ENCODE data around the gene USP9X.
"Not testable (repeated sequence)": the region's sequence is repeated elsewhere in the genome, so short reads cannot be mapped to it uniquely, and the experiment has no call there.

USP9X gene, protein sequence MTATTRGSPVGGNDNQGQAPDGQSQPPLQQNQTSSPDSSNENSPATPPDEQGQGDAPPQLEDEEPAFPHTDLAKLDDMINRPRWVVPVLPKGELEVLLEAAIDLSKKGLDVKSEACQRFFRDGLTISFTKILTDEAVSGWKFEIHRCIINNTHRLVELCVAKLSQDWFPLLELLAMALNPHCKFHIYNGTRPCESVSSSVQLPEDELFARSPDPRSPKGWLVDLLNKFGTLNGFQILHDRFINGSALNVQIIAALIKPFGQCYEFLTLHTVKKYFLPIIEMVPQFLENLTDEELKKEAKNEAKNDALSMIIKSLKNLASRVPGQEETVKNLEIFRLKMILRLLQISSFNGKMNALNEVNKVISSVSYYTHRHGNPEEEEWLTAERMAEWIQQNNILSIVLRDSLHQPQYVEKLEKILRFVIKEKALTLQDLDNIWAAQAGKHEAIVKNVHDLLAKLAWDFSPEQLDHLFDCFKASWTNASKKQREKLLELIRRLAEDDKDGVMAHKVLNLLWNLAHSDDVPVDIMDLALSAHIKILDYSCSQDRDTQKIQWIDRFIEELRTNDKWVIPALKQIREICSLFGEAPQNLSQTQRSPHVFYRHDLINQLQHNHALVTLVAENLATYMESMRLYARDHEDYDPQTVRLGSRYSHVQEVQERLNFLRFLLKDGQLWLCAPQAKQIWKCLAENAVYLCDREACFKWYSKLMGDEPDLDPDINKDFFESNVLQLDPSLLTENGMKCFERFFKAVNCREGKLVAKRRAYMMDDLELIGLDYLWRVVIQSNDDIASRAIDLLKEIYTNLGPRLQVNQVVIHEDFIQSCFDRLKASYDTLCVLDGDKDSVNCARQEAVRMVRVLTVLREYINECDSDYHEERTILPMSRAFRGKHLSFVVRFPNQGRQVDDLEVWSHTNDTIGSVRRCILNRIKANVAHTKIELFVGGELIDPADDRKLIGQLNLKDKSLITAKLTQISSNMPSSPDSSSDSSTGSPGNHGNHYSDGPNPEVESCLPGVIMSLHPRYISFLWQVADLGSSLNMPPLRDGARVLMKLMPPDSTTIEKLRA (N-terminal part only)

GRCh38 chrX:41084893-41085511, at the start of gene USP9X:
USP9X (plus strand) TSS chrX:41085445; CDS start chrX:41123629, 38,184 bp downstream.
- peak within 1 kb of the TSS; percentile 85 for H3K4me3 ChIP-seq (ENCODE audit: low read length)
- no peak for TF ChIP-seq ZNF274 (IDR thresholded peaks at IDR 0.05; ENCODE audit: low read depth, low read length)

DNA sequence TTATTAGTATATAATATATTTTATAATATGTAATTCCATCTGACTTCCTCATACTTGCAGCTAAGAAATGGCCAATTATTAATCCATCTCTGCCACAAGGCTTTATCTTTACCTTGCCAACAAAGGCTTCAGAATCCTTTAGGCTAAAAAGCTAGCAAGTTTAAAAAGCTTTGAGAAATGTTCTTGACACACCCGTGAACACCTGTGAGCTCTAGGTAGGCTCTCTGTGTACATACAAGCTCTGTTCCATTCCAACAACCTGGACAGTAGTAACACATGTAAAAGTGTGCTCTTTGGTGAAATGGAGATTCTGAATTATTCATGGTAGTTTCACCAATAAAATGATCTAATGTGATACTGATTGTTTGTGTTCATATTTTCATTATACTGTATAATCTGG, 49.7 kb upstream of the USP9X start:
- TF ChIP-seq ZNF274 (IDR thresholded peaks at IDR 0.05; ENCODE audit: low read depth, low read length): no peak
- H3K4me3 ChIP-seq (ENCODE audit: low read length): no peak overlapping the region

- H3K4me3 ChIP-seq (ENCODE audit: low read length): no peak overlapping the region
- TF ChIP-seq ZNF274 (IDR thresholded peaks at IDR 0.05; ENCODE audit: low read depth, low read length): no peak
These were observed 48.4 kb upstream of the USP9X start for GRCh38 chrX:41036668-41037326.

DNA sequence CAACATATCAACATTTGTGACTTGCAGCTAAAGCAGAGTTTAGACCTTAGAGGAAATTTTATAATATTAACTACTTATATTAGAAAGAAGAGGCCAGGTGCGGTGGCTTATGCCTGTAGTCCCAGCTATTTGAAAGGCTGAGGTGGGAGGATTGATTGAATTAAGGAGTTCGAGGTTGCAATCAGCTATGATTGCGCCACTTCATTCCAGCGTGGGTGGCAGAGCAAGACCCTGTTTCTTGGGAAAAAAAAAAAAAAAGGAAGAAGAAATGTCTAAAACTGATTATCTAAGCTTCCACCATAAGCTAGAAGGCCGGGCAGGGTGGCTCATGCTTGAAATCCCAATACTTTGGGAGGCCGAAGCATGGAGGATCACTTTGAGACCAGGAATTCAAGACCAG, 42.0 kb upstream of the USP9X start:
- no peak for TF ChIP-seq ZNF274 (IDR thresholded peaks at IDR 0.05; ENCODE audit: low read depth, low read length)
- no peak overlapping the region for H3K4me3 ChIP-seq (ENCODE audit: low read length)

DNA sequence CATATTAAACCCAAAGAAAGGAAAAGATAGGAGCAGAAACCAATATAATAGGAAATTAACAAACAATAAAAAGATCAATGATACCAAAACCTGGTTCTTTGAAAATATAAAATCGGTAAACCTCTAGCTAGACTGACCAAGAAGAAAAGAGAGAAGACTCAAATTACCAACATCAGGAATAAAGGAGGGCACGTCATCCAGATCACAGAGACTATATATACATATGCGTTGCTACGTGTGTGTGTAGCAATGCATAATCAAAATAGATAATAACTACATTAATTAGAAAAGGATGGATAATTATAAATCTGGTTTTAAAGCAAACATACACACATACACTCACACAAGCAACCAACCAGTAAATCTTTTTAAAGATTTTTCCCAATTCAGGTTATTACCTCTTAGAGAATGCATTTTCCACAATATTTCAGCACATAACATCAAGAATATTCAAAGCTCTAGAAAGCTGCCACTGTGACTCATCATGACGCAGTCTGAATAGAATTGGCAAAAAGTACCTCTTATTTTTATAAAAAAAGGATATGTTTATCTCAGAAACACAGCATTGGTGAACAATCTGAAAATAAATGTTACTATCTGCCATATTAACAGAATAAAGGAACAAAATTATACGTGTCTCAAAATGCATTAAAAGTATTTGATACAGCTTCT, 41.4 kb upstream of the USP9X start:
- no peak overlapping the region for H3K4me3 ChIP-seq (ENCODE audit: low read length)
- TF ChIP-seq ZNF274 (IDR thresholded peaks at IDR 0.05; ENCODE audit: low read depth, low read length): no peak

GRCh38 chrX:41045960-41046567, 39.2 kb upstream of the USP9X start:
- no peak for TF ChIP-seq ZNF274 (IDR thresholded peaks at IDR 0.05; ENCODE audit: low read depth, low read length)

GRCh38 chrX:41047878-41048534, 37.2 kb upstream of the USP9X start:
- TF ChIP-seq ZNF274 (IDR thresholded peaks at IDR 0.05; ENCODE audit: low read depth, low read length): no peak
- H3K4me3 ChIP-seq (ENCODE audit: low read length): no peak overlapping the region

More at GRCh38 chrX:41045960-41046567, 39.2 kb upstream of the USP9X start:
- H3K4me3 ChIP-seq (ENCODE audit: low read length): no peak overlapping the region

DNA sequence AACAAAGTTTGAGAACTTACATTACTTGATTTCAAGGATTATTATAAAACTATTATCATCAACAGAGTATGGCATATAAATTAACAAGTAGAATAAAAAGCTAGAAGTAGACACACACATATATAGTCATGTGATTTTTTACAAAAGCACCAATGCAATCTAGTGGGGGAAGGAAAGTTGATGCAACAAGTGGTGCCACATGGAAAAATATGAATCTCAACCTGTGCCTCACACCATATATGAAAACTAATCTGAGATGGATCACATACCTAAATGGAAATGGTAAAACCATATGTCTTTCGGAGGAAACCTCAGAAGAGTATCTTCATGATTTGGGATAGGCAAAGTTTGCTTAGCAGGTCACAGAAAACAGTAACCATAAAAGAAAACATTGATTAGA, 34.9 kb upstream of the USP9X start:
- no peak overlapping the region for H3K4me3 ChIP-seq (ENCODE audit: low read length)
- no peak for TF ChIP-seq ZNF274 (IDR thresholded peaks at IDR 0.05; ENCODE audit: low read depth, low read length)

DNA sequence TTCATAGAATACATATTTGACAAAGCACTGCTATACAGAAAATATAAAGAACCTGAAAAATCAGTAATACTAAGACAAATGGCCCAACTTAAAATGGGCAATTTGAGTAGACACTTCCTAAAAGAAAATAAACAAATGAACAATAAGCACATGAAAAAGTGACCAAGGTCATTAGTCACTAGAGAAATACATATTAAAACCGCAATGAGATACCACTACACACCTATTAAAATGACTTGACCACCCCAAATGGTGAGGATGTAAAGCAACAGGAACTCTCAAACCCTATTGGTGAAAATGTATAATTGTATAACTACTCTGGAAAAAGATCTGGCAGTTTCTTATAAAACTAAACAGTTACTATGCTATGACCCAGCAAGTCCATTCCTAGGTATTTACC, 34.0 kb upstream of the USP9X start:
- TF ChIP-seq ZNF274 (IDR thresholded peaks at IDR 0.05; ENCODE audit: low read depth, low read length): no peak
- no peak overlapping the region for H3K4me3 ChIP-seq (ENCODE audit: low read length)

DNA sequence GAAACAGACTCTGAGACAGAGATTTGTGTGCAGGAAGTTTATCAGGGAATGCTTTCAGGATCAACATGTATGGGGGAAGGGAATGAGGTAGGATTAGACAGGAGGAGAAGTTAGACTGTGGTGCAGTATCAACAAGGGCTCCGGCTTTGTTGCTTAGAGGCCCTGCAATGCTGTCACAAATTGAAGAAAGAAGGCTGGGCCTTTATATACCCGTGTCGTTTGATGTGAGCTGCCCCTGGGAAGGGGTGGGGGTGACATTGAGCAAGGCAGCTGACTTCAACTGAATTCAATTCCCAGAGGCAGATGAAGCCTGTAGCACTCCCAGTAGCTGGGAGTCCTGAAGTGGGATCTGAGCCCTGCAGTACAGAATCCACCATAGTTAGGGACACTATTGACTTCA, 29.5 kb upstream of the USP9X start:
- no peak for TF ChIP-seq ZNF274 (IDR thresholded peaks at IDR 0.05; ENCODE audit: low read depth, low read length)
- H3K4me3 ChIP-seq (ENCODE audit: low read length): no peak overlapping the region

GRCh38 chrX:41063276-41063675, 22.0 kb upstream of the USP9X start:
- H3K4me3 ChIP-seq (ENCODE audit: low read length): not testable (repeated sequence)

DNA sequence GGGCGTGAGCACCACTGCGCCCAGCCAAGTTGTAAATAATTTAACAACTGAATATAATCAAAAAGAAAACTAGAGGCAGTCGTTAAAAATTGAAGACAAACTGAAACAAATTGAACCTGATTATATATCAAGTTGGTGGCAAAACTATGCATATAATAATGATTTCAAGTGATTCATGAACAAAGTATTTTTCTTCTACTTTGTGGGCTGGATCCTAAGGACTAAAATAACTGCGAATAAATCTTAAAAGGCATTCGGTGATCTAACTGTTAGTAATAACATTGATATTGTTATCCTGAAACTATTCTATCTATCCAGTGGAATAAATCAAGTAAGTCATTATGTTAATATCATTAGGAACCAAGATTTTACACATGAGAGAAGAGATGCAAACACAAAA, 21.2 kb upstream of the USP9X start:
- TF ChIP-seq ZNF274 (IDR thresholded peaks at IDR 0.05; ENCODE audit: low read depth, low read length): no peak
- no peak overlapping the region for H3K4me3 ChIP-seq (ENCODE audit: low read length)
